Glomerular visceral epithelial cell (primary cell): ENCODE results near the gene PRRC1.
A peak's percentile ranks its signal among the peaks of the same experiment; 100 is the strongest.

Experiments
- DNase-seq: peaks from one replicate; pipeline ENCODE4 v3.0.0-alpha.2; 2016; ENCODE audit errors: extremely low spot score

Gene PRRC1

GRCh38 chr5:127580731-127581130, 63.3 kb downstream of the PRRC1 start:
- DNase-seq: no peak

- DNase-seq: no peak
These were observed 64.0 kb downstream of the PRRC1 start for GRCh38 chr5:127581450-127581849.

GRCh38 chr5:127582773-127583370, 65.4 kb downstream of the PRRC1 start:
- no peak for DNase-seq

GRCh38 chr5:127583866-127584265, 66.4 kb downstream of the PRRC1 start:
- no peak for DNase-seq

GRCh38 chr5:127585661-127586060, 68.2 kb downstream of the PRRC1 start:
- DNase-seq: no peak

- DNase-seq: peak; percentile 78
These were observed 68.8 kb downstream of the PRRC1 start for GRCh38 chr5:127586066-127586770.

GRCh38 chr5:127586811-127587210, 69.4 kb downstream of the PRRC1 start:
- DNase-seq: peak; percentile 14

GRCh38 chr5:127587246-127587917, 69.9 kb downstream of the PRRC1 start:
- no peak for DNase-seq

GRCh38 chr5:127588368-127588767, 70.9 kb downstream of the PRRC1 start:
- DNase-seq: no peak

GRCh38 chr5:127589309-127590030, 72.0 kb downstream of the PRRC1 start:
- DNase-seq: no peak

- no peak for DNase-seq
These were observed 72.8 kb downstream of the PRRC1 start for GRCh38 chr5:127590156-127590722.

- no peak for DNase-seq
These were observed 78.3 kb downstream of the PRRC1 start for GRCh38 chr5:127595484-127596368.

GRCh38 chr5:127596501-127596900, 79.1 kb downstream of the PRRC1 start:
- no peak for DNase-seq

GRCh38 chr5:127599320-127599719, 81.9 kb downstream of the PRRC1 start:
- no peak for DNase-seq

- no peak for DNase-seq
These were observed 82.4 kb downstream of the PRRC1 start for GRCh38 chr5:127599847-127600246.

GRCh38 chr5:127601111-127601510, 83.7 kb downstream of the PRRC1 start:
- DNase-seq: no peak

GRCh38 chr5:127601601-127602000, 84.2 kb downstream of the PRRC1 start:
- no peak for DNase-seq

- DNase-seq: no peak
These were observed 85.0 kb downstream of the PRRC1 start for GRCh38 chr5:127602481-127602880.

GRCh38 chr5:127602896-127603844, 85.7 kb downstream of the PRRC1 start:
- DNase-seq: no peak
